ENCODE data around the gene TXNDC5.

Gene TXNDC5

GRCh38 chr6:7910654-7911344, at the start of gene TXNDC5:
TXNDC5 (minus strand) TSS chr6:7910788; CDS start chr6:7910776, 12 bp downstream.
- peak; percentile 60 for DNase-seq

DNA sequence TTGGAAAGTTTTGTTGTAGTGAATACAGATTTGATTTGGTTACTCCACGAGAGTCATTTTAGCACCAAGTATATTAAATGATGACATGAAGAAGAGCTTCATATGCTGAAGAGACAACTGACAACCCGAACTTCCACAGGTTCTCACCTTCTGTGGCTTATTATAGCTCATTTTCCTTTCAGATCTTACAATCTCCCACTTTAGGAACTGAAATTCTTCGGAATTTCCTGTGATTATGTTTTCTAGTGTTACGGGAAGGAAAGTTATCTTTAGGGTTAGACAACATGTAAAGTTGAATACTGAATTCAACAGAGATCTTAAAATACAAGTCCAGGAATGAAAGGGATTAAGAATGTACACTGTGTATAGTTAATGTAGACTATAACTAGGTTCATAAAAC, 49.6 kb upstream of the TXNDC5 start:
- DNase-seq = no peak

DNA sequence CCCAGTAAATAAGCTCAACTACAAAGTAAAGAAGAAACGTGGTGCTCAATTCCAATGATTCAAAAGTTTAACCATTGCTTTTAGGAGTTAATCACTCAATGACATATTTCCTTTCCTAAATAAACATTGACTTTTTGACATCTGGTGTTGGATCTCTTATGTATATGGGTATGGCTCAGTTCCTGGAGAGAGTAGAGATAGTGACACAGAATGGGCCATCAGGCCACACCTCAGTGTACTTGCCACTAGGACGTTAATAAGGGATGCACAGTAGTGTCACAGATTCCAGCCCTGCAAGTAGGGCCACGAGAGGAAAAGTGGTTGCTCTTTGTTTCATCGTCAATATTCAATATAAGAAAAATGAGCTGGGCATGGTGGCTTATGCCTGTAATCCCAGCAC, 48.9 kb upstream of the TXNDC5 start:
- no peak for DNase-seq

DNA sequence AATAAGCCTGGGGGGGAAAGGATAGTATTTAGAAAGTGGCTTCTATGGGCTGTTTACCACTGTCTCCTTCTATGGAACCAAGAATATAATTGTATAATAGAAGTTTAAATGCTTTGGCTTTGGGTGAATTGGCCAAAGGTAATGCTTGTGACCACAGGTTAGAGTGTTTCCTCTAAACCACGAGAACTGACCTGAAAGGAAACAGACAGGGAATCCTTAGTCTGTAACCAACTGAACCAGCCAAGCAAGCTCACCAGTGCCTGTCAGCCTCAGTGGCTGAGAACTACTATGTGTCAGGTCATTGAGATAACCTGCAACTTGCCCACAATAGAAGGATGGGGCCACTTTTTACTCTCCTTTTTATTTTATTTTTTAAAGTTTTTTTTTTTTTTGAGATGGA, 47.9 kb upstream of the TXNDC5 start:
- DNase-seq = no peak

DNA sequence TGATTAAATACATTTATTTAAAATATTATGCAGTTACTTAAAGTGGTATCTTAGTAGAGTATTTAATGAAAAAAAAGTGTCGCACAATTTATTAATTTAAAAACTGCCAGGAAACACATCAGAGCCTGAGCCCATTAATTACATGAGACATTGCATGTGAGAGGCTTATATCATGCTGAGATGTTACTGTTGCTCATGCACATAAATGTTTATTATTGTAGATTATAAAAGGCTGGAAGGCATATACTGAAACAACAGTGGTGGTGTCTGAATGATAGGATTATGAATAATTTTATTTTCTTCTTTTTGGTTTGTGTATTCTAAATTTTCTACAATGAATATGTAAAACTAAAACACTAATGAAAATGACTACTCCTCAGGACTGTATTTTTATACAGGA, 45.7 kb upstream of the TXNDC5 start:
- DNase-seq = no peak

- no peak for DNase-seq
Observed at GRCh38 chr6:7954477-7955200, 44.1 kb upstream of the TXNDC5 start.

DNA sequence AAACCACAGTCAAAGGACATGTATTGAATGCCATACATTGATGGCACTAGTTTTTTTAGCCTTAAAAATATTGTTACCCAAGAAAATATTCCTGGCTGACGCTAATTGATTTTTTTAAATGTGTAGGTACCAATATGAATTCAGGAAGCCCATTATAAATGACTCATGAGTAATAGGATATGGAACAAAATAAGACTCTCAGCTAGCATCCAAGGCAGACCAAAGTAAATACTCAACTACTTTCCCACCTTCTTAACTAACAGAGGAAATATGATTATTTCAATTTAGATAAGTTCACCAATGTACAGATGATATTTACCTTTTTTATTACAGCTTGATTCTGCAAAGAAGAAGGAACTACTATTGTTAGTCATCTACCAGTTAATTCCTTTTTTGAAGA, 43.2 kb upstream of the TXNDC5 start:
- DNase-seq = no peak

DNA sequence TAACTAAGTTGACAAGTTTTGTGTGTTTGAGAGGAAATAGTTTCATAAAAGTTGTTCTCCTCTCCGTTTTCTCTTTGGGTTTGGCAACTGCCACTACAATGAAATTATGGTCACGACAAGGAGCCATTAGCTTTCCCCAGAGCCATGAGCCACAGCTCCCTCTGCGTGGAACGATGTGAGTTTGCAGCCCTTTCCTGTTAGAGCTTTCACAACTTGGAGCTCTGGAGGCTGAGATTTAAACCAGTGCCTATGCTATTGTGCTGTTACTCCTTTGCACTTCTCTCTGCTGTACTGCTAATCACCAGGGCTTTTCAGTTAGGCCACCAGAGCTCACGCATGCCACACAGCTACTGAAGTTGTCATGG, 29.3 kb upstream of the TXNDC5 start:
- no peak for DNase-seq

GRCh38 chr6:7939184-7939863, 28.7 kb upstream of the TXNDC5 start:
- no peak for DNase-seq

DNA sequence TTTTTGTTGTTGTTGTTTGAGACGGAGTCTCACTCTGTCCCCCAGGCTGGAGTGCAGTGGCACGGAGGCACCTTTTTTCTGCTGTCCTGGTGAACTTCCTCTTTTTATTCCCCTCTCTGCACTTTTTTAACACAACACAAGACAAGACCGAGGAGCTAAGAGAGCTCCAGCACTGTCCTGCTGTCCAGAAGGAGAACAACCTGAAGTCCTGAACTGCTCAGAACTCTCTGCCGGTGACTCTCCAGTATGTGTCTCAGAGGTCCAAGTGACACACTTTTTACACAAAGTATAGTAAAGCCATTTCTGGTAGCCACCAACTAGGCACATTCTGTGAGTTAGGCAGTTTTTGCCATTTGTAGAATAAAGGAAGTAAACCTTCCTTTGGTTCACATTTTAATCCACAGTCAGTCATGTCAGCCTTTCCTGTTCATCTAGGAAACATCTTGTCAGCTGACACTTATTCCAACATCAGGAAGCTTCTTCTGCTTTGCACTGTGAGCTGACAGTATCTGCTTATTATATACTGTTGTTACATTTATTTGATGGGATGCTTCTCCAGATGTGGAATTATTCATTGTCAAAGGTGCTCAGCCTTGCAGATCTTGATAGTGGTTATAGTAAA, 28.1 kb upstream of the TXNDC5 start:
- no peak for DNase-seq

GRCh38 chr6:7933794-7934193, 23.2 kb upstream of the TXNDC5 start:
- no peak for DNase-seq

- no peak for DNase-seq
Observed at GRCh38 chr6:7932625-7933024, 22.0 kb upstream of the TXNDC5 start.

- DNase-seq = no peak
Observed at GRCh38 chr6:7924867-7925266, 14.3 kb upstream of the TXNDC5 start.

DNA sequence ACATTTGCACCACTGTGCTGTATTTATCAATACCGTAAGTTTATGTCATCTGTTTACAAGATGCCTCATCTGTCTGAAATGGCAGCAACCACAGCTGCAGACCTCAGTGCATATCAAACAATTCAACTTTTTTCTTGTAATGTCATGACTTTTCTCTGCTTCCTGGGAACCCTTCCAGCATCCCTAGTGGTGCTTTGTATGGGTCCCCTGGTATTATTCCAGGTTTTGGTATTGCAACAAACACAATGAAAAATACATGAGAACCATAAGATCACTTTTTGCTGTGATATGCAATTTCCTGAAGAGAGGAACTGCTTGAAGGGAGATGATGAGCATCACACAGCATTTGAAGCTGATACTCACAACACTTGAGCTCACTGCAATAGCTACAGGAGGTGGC, 12.0 kb upstream of the TXNDC5 start:
- DNase-seq = no peak

- DNase-seq = no peak
Observed at GRCh38 chr6:7921632-7922092, 11.1 kb upstream of the TXNDC5 start.

DNA sequence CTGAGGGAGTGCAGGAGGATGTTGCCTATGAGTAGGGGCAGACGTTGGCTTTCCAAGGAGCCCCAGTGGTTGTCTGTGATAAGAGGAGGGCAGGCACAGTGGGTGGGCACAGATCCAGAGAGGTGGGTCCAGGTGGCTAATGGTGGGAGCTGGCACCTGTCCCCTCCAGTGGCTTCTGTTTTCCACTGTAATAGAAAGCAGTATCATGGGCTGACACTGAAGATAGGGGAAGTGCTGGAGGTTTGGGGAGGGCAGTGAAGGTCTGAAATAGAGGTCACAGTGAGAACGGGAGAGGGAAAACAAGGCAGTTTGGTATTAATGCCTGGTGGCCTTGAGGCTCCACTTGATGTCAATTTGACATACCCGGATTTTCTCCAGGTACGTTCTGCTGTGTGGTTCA, 10.5 kb upstream of the TXNDC5 start:
- no peak for DNase-seq

DNA sequence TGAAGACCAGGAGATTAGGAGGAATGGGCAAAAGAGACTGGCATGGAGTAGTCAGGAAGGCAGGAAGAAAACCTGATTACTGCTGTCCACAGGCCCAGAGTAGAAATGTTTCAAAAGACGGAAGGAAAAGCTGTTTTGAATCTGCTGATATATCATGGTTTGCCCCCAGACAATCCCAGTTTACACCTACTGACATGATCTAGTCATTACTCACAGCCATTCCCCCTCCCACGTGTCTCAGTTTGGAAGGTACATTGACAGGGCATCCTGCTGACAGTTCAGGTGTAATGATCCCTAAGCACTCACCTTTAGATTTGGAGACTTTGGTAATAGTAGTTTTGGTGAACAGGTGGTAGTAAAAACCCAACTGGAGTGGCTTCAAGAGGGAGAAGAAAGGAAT, 9.8 kb upstream of the TXNDC5 start:
- no peak for DNase-seq

GRCh38 chr6:7919871-7920270, 9.3 kb upstream of the TXNDC5 start:
- DNase-seq = no peak

DNA sequence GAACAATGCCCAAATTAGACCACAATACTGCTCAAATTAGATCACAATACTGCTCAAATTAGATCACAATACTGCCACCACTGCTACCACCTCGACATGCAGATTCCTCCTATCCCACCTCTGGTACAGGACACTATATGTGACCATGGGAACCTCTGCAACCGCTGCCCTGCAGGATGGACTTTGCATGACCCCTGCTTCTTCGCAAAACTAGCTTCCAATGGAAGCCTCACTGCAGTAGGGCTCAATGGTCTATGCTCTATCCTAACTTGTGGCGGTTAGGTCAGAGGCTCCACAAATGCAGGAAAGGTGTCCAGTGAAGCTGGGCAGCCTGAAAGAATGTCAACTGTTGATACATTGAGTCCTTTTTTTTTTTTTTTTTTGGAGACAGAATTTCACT, 7.8 kb upstream of the TXNDC5 start:
- DNase-seq = no peak

GRCh38 chr6:7917729-7918128, 7.1 kb upstream of the TXNDC5 start:
- DNase-seq = no peak

- no peak for DNase-seq
Observed at GRCh38 chr6:7916959-7917358, 6.4 kb upstream of the TXNDC5 start.

GRCh38 chr6:7914991-7915789, 4.6 kb upstream of the TXNDC5 start:
- DNase-seq = peak; percentile 29

DNA sequence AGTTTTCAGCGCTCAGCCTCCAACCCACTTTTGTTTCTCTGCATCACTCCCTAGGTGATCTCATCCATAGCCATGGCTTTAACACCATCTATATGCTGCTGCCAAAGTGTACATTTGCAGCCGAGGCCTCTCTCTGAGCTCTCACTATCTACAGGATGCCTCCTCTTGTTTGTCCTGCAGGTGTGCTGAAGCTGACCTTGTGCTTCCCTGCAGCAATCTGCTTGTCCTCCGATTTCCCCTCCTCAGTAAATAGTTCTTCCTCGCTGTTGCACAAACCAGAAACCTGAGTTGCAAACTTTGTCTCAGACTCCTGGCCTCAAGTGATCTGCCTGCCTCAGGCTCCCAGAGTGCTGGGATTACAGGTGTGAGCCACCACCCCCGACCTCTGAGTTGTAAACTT, 3.7 kb upstream of the TXNDC5 start:
- no peak for DNase-seq
